Measurements from ENCODE around the gene NFYC. TPM values are rescaled to one million over a fixed set of nuclear protein-coding genes. Genes with fewer than 3 reads are reported as not detected.

The NFYC gene
- total and polyA plus RNA-seq, 2 experiments from 2014 or later: 36.2 to 42.7 TPM

- peaks cover 14% of the 10 kb centered on the region for H3K36me3 ChIP-seq (ENCODE audit: insufficient read depth)
- Mint-ChIP-seq H3K9me3 (no peaks in the 10 kb centered on the region), H3K27me3 (ENCODE audit: insufficient read depth, low read depth, poor library complexity) (peaks cover 2% of the 10 kb centered on the region), H3K36me3 (ENCODE audit: low read depth) (peaks cover 82% of the 10 kb centered on the region), H3K4me1 (no peaks in the 10 kb centered on the region), H3K27ac (no peak overlapping the region), H3K4me3 (no peak overlapping the region)
- peaks cover 8% of the 10 kb centered on the region; the same call in 1 of the 2 replicates for H4K20me1 ChIP-seq (replicated peaks; ENCODE audit: insufficient read depth)
- H3K27ac ChIP-seq (ENCODE audit: low read depth): no peak overlapping the region
- H3K4me1 ChIP-seq (ENCODE audit: insufficient read depth): no peaks in the 10 kb centered on the region
- no peak overlapping the region for H3K4me2 ChIP-seq
- TF ChIP-seq CREB1 (CRISPR knock-in tag; IDR thresholded peaks at IDR 0.05; ENCODE audit: low read depth): no peak
- H3K9me2 ChIP-seq (ENCODE audit: insufficient read depth): no peaks in the 10 kb centered on the region
- DNase-seq (ENCODE audit: low spot score): no peak
- no peaks in the 10 kb centered on the region for H3F3A ChIP-seq (replicated peaks; ENCODE audit: low read depth)
- no peaks in the 10 kb centered on the region for H3K27me3 ChIP-seq (ENCODE audit: insufficient read depth)
- H3K4me3 ChIP-seq: no peak overlapping the region
- H3K79me2 ChIP-seq (replicated peaks; ENCODE audit: insufficient read depth): no peaks in the 10 kb centered on the region
- ATAC-seq: no peak
- no peak overlapping the region for H2AFZ ChIP-seq
Observed at GRCh38 chr1:40763742-40764532, 72.4 kb downstream of the NFYC start.

DNA sequence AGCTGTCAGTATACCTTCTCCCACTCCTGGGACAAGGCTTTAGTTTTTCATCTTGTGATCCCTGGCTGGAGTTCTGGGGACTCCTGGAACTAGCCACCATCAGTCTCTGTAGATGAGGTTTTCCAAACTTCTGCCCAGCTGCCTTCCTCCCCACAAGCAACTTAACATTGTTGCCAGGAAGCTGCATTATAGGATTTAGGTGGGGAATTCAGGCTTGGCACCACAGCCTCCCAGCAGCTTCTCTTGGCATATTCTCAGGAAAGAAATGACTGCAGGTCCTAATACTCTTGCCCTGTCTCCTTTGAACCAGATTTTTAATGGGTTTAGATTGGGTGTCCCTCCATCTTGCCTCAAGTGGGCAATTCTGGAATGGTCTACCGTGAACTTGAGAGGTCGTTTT is 73.5 kb downstream of the NFYC start:
- Mint-ChIP-seq H3K36me3 (ENCODE audit: low read depth) (peaks cover 83% of the 10 kb centered on the region), H3K9me3 (no peaks in the 10 kb centered on the region), H3K4me3 (no peak overlapping the region), H3K27ac (no peak overlapping the region), H3K27me3 (ENCODE audit: insufficient read depth, low read depth, poor library complexity) (peaks cover 3% of the 10 kb centered on the region), H3K4me1 (peaks cover 8% of the 10 kb centered on the region)
- Histone ChIP-seq H3K36me3 (ENCODE audit: insufficient read depth) (peaks cover 8% of the 10 kb centered on the region), H3K27ac (ENCODE audit: low read depth) (no peak overlapping the region), H2AFZ (no peak overlapping the region), H3K4me1 (ENCODE audit: insufficient read depth) (no peaks in the 10 kb centered on the region), H3K4me3 (no peak overlapping the region), H3F3A (replicated peaks; ENCODE audit: low read depth) (no peaks in the 10 kb centered on the region), H3K79me2 (replicated peaks; ENCODE audit: insufficient read depth) (no peaks in the 10 kb centered on the region), H4K20me1 (replicated peaks; ENCODE audit: insufficient read depth) (peaks cover 3% of the 10 kb centered on the region; the same call in 1 of the 2 replicates), H3K27me3 (ENCODE audit: insufficient read depth) (no peaks in the 10 kb centered on the region), H3K4me2 (no peak overlapping the region), H3K9me2 (ENCODE audit: insufficient read depth) (no peaks in the 10 kb centered on the region)
- DNase-seq (ENCODE audit: low spot score): no peak
- TF ChIP-seq CREB1 (CRISPR knock-in tag; IDR thresholded peaks at IDR 0.05; ENCODE audit: low read depth): no peak
- no peak for ATAC-seq

DNA sequence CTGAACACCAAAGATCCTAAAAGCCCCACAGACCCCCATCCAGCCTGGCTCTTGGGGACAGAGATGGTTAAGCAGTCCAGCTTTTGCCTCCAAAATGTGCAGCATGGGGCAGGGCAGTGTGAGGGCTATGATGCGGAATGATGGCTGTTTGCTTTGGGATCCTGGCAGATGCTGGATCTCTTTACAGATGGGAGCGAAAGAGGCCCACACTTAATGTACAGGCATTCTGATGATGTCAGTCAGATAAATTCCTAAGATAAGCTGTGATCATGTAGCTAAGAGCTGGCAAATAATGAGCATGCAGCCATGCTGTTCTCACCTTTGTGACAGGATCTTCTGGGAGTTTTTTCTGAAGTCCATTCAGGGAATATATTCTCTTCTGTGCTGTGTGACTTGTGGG is 74.5 kb downstream of the NFYC start:
- Histone ChIP-seq H3K36me3 (ENCODE audit: insufficient read depth) (peaks cover 3% of the 10 kb centered on the region), H3K27ac (ENCODE audit: low read depth) (no peak overlapping the region)
- H3K36me3 Mint-ChIP-seq (ENCODE audit: low read depth): peaks cover 86% of the 10 kb centered on the region
- TF ChIP-seq EZH2phosphoT487 (IDR thresholded peaks at IDR 0.05; ENCODE audit: unreplicated experiment) (no peak), JUNB (IDR thresholded peaks at IDR 0.05; ENCODE audit: unreplicated experiment) (no peak)
- TF ChIP-seq, protein P1, sequence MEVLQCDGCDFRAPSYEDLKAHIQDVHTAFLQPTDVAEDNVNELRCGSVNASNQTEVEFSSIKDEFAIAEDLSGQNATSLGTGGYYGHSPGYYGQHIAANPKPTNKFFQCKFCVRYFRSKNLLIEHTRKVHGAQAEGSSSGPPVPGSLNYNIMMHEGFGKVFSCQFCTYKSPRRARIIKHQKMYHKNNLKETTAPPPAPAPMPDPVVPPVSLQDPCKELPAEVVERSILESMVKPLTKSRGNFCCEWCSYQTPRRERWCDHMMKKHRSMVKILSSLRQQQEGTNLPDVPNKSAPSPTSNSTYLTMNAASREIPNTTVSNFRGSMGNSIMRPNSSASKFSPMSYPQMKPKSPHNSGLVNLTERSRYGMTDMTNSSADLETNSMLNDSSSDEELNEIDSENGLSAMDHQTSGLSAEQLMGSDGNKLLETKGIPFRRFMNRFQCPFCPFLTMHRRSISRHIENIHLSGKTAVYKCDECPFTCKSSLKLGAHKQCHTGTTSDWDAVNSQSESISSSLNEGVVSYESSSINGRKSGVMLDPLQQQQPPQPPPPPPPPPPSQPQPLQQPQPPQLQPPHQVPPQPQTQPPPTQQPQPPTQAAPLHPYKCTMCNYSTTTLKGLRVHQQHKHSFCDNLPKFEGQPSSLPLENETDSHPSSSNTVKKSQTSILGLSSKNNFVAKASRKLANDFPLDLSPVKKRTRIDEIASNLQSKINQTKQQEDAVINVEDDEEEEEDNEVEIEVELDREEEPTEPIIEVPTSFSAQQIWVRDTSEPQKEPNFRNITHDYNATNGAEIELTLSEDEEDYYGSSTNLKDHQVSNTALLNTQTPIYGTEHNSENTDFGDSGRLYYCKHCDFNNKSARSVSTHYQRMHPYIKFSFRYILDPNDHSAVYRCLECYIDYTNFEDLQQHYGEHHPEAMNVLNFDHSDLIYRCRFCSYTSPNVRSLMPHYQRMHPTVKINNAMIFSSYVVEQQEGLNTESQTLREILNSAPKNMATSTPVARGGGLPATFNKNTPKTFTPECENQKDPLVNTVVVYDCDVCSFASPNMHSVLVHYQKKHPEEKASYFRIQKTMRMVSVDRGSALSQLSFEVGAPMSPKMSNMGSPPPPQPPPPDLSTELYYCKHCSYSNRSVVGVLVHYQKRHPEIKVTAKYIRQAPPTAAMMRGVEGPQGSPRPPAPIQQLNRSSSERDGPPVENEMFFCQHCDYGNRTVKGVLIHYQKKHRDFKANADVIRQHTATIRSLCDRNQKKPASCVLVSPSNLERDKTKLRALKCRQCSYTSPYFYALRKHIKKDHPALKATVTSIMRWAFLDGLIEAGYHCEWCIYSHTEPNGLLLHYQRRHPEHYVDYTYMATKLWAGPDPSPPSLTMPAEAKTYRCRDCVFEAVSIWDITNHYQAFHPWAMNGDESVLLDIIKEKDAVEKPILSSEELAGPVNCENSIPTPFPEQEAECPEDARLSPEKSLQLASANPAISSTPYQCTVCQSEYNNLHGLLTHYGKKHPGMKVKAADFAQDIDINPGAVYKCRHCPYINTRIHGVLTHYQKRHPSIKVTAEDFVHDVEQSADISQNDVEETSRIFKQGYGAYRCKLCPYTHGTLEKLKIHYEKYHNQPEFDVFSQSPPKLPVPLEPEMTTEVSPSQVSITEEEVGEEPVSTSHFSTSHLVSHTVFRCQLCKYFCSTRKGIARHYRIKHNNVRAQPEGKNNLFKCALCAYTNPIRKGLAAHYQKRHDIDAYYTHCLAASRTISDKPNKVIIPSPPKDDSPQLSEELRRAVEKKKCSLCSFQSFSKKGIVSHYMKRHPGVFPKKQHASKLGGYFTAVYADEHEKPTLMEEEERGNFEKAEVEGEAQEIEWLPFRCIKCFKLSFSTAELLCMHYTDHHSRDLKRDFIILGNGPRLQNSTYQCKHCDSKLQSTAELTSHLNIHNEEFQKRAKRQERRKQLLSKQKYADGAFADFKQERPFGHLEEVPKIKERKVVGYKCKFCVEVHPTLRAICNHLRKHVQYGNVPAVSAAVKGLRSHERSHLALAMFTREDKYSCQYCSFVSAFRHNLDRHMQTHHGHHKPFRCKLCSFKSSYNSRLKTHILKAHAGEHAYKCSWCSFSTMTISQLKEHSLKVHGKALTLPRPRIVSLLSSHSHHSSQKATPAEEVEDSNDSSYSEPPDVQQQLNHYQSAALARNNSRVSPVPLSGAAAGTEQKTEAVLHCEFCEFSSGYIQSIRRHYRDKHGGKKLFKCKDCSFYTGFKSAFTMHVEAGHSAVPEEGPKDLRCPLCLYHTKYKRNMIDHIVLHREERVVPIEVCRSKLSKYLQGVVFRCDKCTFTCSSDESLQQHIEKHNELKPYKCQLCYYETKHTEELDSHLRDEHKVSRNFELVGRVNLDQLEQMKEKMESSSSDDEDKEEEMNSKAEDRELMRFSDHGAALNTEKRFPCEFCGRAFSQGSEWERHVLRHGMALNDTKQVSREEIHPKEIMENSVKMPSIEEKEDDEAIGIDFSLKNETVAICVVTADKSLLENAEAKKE (CRISPR knock-in tag; IDR thresholded peaks at IDR 0.05): no peak
- TF ChIP-seq, protein P2, sequence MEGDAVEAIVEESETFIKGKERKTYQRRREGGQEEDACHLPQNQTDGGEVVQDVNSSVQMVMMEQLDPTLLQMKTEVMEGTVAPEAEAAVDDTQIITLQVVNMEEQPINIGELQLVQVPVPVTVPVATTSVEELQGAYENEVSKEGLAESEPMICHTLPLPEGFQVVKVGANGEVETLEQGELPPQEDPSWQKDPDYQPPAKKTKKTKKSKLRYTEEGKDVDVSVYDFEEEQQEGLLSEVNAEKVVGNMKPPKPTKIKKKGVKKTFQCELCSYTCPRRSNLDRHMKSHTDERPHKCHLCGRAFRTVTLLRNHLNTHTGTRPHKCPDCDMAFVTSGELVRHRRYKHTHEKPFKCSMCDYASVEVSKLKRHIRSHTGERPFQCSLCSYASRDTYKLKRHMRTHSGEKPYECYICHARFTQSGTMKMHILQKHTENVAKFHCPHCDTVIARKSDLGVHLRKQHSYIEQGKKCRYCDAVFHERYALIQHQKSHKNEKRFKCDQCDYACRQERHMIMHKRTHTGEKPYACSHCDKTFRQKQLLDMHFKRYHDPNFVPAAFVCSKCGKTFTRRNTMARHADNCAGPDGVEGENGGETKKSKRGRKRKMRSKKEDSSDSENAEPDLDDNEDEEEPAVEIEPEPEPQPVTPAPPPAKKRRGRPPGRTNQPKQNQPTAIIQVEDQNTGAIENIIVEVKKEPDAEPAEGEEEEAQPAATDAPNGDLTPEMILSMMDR (conservative IDR thresholded peaks at IDR 0.05; ENCODE audit: low read depth in 2 of 2): no peak
- TF ChIP-seq, protein P3, sequence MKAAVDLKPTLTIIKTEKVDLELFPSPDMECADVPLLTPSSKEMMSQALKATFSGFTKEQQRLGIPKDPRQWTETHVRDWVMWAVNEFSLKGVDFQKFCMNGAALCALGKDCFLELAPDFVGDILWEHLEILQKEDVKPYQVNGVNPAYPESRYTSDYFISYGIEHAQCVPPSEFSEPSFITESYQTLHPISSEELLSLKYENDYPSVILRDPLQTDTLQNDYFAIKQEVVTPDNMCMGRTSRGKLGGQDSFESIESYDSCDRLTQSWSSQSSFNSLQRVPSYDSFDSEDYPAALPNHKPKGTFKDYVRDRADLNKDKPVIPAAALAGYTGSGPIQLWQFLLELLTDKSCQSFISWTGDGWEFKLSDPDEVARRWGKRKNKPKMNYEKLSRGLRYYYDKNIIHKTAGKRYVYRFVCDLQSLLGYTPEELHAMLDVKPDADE (IDR thresholded peaks at IDR 0.05): no peak

More for the DNA sequence above, 74.5 kb downstream of the NFYC start:
- Histone ChIP-seq H3K27me3 (ENCODE audit: insufficient read depth) (no peaks in the 10 kb centered on the region), H3K4me3 (no peak overlapping the region), H3F3A (replicated peaks; ENCODE audit: low read depth) (no peaks in the 10 kb centered on the region), H4K20me1 (replicated peaks; ENCODE audit: insufficient read depth) (peaks cover 3% of the 10 kb centered on the region; the same call in 1 of the 2 replicates), H3K4me1 (ENCODE audit: insufficient read depth) (no peaks in the 10 kb centered on the region), H3K79me2 (replicated peaks; ENCODE audit: insufficient read depth) (no peaks in the 10 kb centered on the region), H3K9me2 (ENCODE audit: insufficient read depth) (no peaks in the 10 kb centered on the region), H3K4me2 (no peak overlapping the region), H2AFZ (no peak overlapping the region)
- Mint-ChIP-seq H3K27ac (no peak overlapping the region), H3K4me3 (no peak overlapping the region), H3K27me3 (ENCODE audit: insufficient read depth, low read depth, poor library complexity) (peaks cover 3% of the 10 kb centered on the region), H3K9me3 (no peaks in the 10 kb centered on the region), H3K4me1 (peaks cover 17% of the 10 kb centered on the region)
- ATAC-seq: no peak
- no peak for DNase-seq (ENCODE audit: low spot score)

Measured in GM23338 (cell line).